T follicular helper cell (primary cell): Measurements from ENCODE around the gene LRRFIP1.
"Not testable (repeated sequence)": the region's sequence is repeated elsewhere in the genome, so short reads cannot be mapped to it uniquely, and the experiment has no call there.

Experiments used
- DNase-seq: peaks from one replicate; pipeline ENCODE4 v3.0.0-alpha.2; 2020; ENCODE audit warnings: low read depth
- total RNA-seq, 2 experiments: gene quantifications; one replicate each; lab custom pipeline; 2026; lab: John Stamatoyannopoulos, UW

LRRFIP1 gene
- 240 to 288 reads per million in 2 experiments for total RNA-seq

- DNase-seq, result no peak
These were observed at the start of gene LRRFIP1 for GRCh38 chr2:237627441-237628246. Gene LRRFIP1 (plus strand): TSS chr2:237627587. CDS start chr2:237627645, 58 bp downstream.

- no peak for DNase-seq
These were observed 49.2 kb upstream of the LRRFIP1 start for GRCh38 chr2:237577956-237578870.

- DNase-seq, result no peak
These were observed 46.1 kb upstream of the LRRFIP1 start for GRCh38 chr2:237581326-237581725.

GRCh38 chr2:237581751-237582746, 45.3 kb upstream of the LRRFIP1 start:
- DNase-seq, result peak; percentile 11

GRCh38 chr2:237583385-237584295, 43.7 kb upstream of the LRRFIP1 start:
- DNase-seq, result no peak

GRCh38 chr2:237585590-237586221, 41.7 kb upstream of the LRRFIP1 start:
- no peak for DNase-seq

GRCh38 chr2:237588044-237588696, 39.2 kb upstream of the LRRFIP1 start:
- no peak for DNase-seq

GRCh38 chr2:237590272-237591140, 36.9 kb upstream of the LRRFIP1 start, which contains the start of gene RAB17:
Gene RAB17 (minus strand): TSS chr2:237590734. CDS start chr2:237586154, 4,580 bp downstream.
- no peak for DNase-seq

GRCh38 chr2:237591141-237591881, 36.1 kb upstream of the LRRFIP1 start:
- no peak for DNase-seq

- no peak for DNase-seq
These were observed 34.9 kb upstream of the LRRFIP1 start for GRCh38 chr2:237592425-237592980.

GRCh38 chr2:237593036-237593435, 34.4 kb upstream of the LRRFIP1 start:
- DNase-seq, result no peak

GRCh38 chr2:237593596-237594320, 33.6 kb upstream of the LRRFIP1 start:
- DNase-seq, result no peak

GRCh38 chr2:237594514-237594871, 32.9 kb upstream of the LRRFIP1 start:
- no peak for DNase-seq

GRCh38 chr2:237595829-237596519, 31.4 kb upstream of the LRRFIP1 start:
- not testable (repeated sequence) for DNase-seq

- no peak for DNase-seq
These were observed 30.7 kb upstream of the LRRFIP1 start for GRCh38 chr2:237596520-237597195.
